ENCODE data around the gene PRDM10. TPM values are rescaled to one million over a fixed set of nuclear protein-coding genes. Genes with fewer than 3 reads are reported as not detected.
A peak's percentile ranks its signal among the peaks of the same experiment; 100 is the strongest.

The PRDM10 gene
- total RNA-seq, 1 experiment from 2014 or later = 18.1 TPM

GRCh38 chr11:129884581-129884980 is 118.1 kb downstream of the PRDM10 start:
- peaks cover 97% of the 10 kb centered on the region for H3K36me3 ChIP-seq (ENCODE audit: insufficient read depth, low read length, poor library complexity, severe bottlenecking)
- no peaks in the 10 kb centered on the region for H3K27me3 ChIP-seq (replicated peaks; ENCODE audit: insufficient read depth, low read depth, low read length, poor library complexity)
- no peaks in the 10 kb centered on the region for H3K9me3 ChIP-seq (ENCODE audit: low read depth, low read length, poor library complexity, severe bottlenecking)
- no peaks in the 10 kb centered on the region for H3K4me1 ChIP-seq (ENCODE audit: insufficient read depth, low read length, poor library complexity, severe bottlenecking)
- DNase-seq (ENCODE audit: low spot score) = no peak
- H3K27ac ChIP-seq (ENCODE audit: low read depth, low read length, poor library complexity, severe bottlenecking) = no peak overlapping the region
- intact Hi-C loops (cut with micrococcal nuclease; ENCODE audit: unreplicated experiment) = no loop called here
- H3K4me3 ChIP-seq (ENCODE audit: low read depth, low read length, poor library complexity, severe bottlenecking) = no peak overlapping the region
- POLR2A ChIA-PET (ENCODE audit: low non-redundant PET) = interaction anchor here (0.7 kb wide), 1 partner anchor 106 kb away, joined by 3 read pairs; no protein-coding TSS in a partner anchor
- no TSS peak for BruUV-seq (replicated peaks)
- TF ChIP-seq CTCF (conservative IDR thresholded peaks at IDR 0.05; ENCODE audit: low read depth, low read length) = no peak
- no peak for TF ChIP-seq EZH2 (IDR thresholded peaks at IDR 0.05; ENCODE audit: borderline replicate concordance, low read depth, low read length, poor library complexity, severe bottlenecking)
- CTCF ChIA-PET = no interaction called here

GRCh38 chr11:129881570-129882170 is 121.0 kb downstream of the PRDM10 start:
- Histone ChIP-seq H3K36me3 (ENCODE audit: insufficient read depth, low read length, poor library complexity, severe bottlenecking) (peaks cover 93% of the 10 kb centered on the region), H3K27ac (ENCODE audit: low read depth, low read length, poor library complexity, severe bottlenecking) (no peak overlapping the region), H3K4me3 (ENCODE audit: low read depth, low read length, poor library complexity, severe bottlenecking) (no peak overlapping the region), H3K4me1 (ENCODE audit: insufficient read depth, low read length, poor library complexity, severe bottlenecking) (no peaks in the 10 kb centered on the region), H3K27me3 (replicated peaks; ENCODE audit: insufficient read depth, low read depth, low read length, poor library complexity) (no peaks in the 10 kb centered on the region), H3K9me3 (ENCODE audit: low read depth, low read length, poor library complexity, severe bottlenecking) (no peaks in the 10 kb centered on the region)
- intact Hi-C loops (cut with micrococcal nuclease; ENCODE audit: unreplicated experiment) = no loop called here
- ChIA-PET POLR2A (ENCODE audit: low non-redundant PET) (no interaction called here), CTCF (interaction anchor here (0.6 to 1.4 kb wide), 3 partner anchors 48 to 302 kb away, joined by 3 to 34 read pairs (median 5); no protein-coding TSS in a partner anchor)
- TF ChIP-seq EZH2 (IDR thresholded peaks at IDR 0.05; ENCODE audit: borderline replicate concordance, low read depth, low read length, poor library complexity, severe bottlenecking) = no peak
- TF ChIP-seq CTCF (conservative IDR thresholded peaks at IDR 0.05; ENCODE audit: low read depth, low read length) = peak; percentile 63
- peak; percentile 51 for DNase-seq (ENCODE audit: low spot score)
- BruUV-seq (replicated peaks) = no TSS peak

GRCh38 chr11:129880311-129880710 is 122.3 kb downstream of the PRDM10 start:
- Histone ChIP-seq H3K36me3 (ENCODE audit: insufficient read depth, low read length, poor library complexity, severe bottlenecking) (peaks cover 93% of the 10 kb centered on the region), H3K4me1 (ENCODE audit: insufficient read depth, low read length, poor library complexity, severe bottlenecking) (no peaks in the 10 kb centered on the region), H3K27me3 (replicated peaks; ENCODE audit: insufficient read depth, low read depth, low read length, poor library complexity) (no peaks in the 10 kb centered on the region), H3K9me3 (ENCODE audit: low read depth, low read length, poor library complexity, severe bottlenecking) (no peaks in the 10 kb centered on the region), H3K27ac (ENCODE audit: low read depth, low read length, poor library complexity, severe bottlenecking) (no peak overlapping the region), H3K4me3 (ENCODE audit: low read depth, low read length, poor library complexity, severe bottlenecking) (no peak overlapping the region)
- CTCF ChIA-PET = no interaction called here
- BruUV-seq (replicated peaks) = no TSS peak
- POLR2A ChIA-PET (ENCODE audit: low non-redundant PET) = no interaction called here
- intact Hi-C loops (cut with micrococcal nuclease; ENCODE audit: unreplicated experiment) = no loop called here
- DNase-seq (ENCODE audit: low spot score) = no peak
- TF ChIP-seq CTCF (conservative IDR thresholded peaks at IDR 0.05; ENCODE audit: low read depth, low read length) (no peak), EZH2 (IDR thresholded peaks at IDR 0.05; ENCODE audit: borderline replicate concordance, low read depth, low read length, poor library complexity, severe bottlenecking) (no peak)

All from A673 (cell line).